Measurements from ENCODE around the gene ACER2.

The ACER2 gene

DNA sequence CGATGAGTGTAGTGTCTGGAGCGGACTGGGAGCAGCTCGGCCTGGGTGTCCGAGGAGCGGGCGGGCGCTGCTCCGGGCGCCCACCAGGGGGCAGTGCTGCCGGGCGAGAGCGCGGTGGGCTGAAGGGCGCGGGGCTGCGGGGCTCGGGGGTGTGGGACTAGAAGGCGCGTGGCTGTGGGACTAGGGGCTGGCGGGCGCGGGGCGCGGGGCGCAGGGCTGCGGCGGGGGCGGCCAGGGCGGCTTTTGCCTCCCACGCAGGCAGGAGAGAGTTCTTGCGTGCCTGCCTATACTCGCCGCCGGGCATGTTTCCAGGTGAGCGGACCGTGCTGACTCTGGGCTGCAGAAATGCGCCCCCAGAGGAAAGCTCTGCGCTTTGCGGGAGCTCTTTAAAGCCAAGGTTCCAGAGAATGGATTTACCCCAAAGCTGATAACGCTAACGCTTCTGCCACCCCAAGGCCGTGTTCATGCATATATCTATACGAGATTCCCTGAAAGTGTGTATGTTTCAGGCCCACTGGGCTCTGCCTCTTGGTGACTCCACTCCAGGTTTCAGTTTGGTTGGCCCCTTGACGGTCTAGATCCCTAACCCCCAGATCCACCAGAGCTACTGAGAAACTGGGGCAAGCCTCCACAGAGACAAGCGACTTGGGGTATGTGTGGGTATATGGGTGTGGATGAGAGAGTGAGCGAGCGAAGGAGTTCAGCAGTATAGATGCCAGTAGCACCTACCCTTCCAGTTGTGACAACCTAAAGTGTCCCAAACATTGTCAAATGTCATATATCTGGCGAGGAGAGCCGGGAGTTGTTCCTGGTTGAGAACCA is 56.2 kb downstream of the ACER2 start (continued):
- TF ChIP-seq, protein P1, sequence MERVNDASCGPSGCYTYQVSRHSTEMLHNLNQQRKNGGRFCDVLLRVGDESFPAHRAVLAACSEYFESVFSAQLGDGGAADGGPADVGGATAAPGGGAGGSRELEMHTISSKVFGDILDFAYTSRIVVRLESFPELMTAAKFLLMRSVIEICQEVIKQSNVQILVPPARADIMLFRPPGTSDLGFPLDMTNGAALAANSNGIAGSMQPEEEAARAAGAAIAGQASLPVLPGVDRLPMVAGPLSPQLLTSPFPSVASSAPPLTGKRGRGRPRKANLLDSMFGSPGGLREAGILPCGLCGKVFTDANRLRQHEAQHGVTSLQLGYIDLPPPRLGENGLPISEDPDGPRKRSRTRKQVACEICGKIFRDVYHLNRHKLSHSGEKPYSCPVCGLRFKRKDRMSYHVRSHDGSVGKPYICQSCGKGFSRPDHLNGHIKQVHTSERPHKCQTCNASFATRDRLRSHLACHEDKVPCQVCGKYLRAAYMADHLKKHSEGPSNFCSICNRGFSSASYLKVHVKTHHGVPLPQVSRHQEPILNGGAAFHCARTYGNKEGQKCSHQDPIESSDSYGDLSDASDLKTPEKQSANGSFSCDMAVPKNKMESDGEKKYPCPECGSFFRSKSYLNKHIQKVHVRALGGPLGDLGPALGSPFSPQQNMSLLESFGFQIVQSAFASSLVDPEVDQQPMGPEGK (tag by site-specific recombination; IDR thresholded peaks at IDR 0.05): 0 out of 2 replicates have a peak, but pooled peaks have one; percentile 30
- TF ChIP-seq ZNF510 (tag by site-specific recombination; IDR thresholded peaks at IDR 0.05; ENCODE audit: insufficient replicate concordance) (no peak), ZNF623 (tag by site-specific recombination; IDR thresholded peaks at IDR 0.05) (no peak), ZNF544 (tag by site-specific recombination; IDR thresholded peaks at IDR 0.05) (no peak), ZNF658 (tag by site-specific recombination; IDR thresholded peaks at IDR 0.05) (no peak), ZNF600 (tag by site-specific recombination; IDR thresholded peaks at IDR 0.05) (no peak), EGR2 (tag by site-specific recombination; IDR thresholded peaks at IDR 0.05; ENCODE audit: low read depth) (0 out of 2 replicates have a peak, but pooled peaks have one; percentile 23), ATF2 (tag by site-specific recombination; IDR thresholded peaks at IDR 0.05; ENCODE audit: low read depth) (no peak), IKZF3 (tag by site-specific recombination; IDR thresholded peaks at IDR 0.05) (no peak), ZNF391 (tag by site-specific recombination; IDR thresholded peaks at IDR 0.05; ENCODE audit: borderline replicate concordance, low read depth) (no peak), ZNF394 (tag by site-specific recombination; IDR thresholded peaks at IDR 0.05; ENCODE audit: borderline replicate concordance) (no peak)

GRCh38 chr9:19465586-19466279 is 56.9 kb downstream of the ACER2 start:
- H3K4me1 ChIP-seq (ENCODE audit: control insufficient read depth, insufficient read depth, low read length): no peaks in the 10 kb centered on the region; the same call in 1 of the 2 replicates
- no peak overlapping the region for H3K27ac ChIP-seq (ENCODE audit: extremely low read depth, low read depth, low read length)
- POLR2A ChIA-PET: interaction anchor here (0.9 to 1.5 kb wide), 2 partner anchors 416 to 457 kb away, joined by 3 to 4 read pairs; partner anchors contain the start of gene RRAGA
- CTCF ChIA-PET: interaction anchor here (0.5 to 3.1 kb wide), 73 partner anchors 9 to 1893 kb away, joined by 3 to 42 read pairs (median 3); partner anchors contain the start of gene RRAGA
- H3K9me3 ChIP-seq (ENCODE audit: control insufficient read depth, insufficient read depth, low read depth, low read length): no peaks in the 10 kb centered on the region
- H3K4me3 ChIP-seq (ENCODE audit: low read depth, low read length): no peak overlapping the region
- H3K36me3 ChIP-seq (ENCODE audit: control insufficient read depth in 2 of 2, insufficient read depth in 1 of 2, low read length in 2 of 2): no peaks in the 10 kb centered on the region
- TF ChIP-seq ZNF311 (tag by site-specific recombination; IDR thresholded peaks at IDR 0.05; ENCODE audit: borderline replicate concordance) (no peak), PRDM4 (tag by site-specific recombination; IDR thresholded peaks at IDR 0.05) (0 out of 2 replicates have a peak, but pooled peaks have one; percentile 28), GLIS2 (tag by site-specific recombination; IDR thresholded peaks at IDR 0.05) (no peak), GLIS1 (tag by site-specific recombination; IDR thresholded peaks at IDR 0.05) (peak; percentile 26; the same call in 1 of the 2 replicates), ZNF843 (tag by site-specific recombination; IDR thresholded peaks at IDR 0.05) (no peak), ZIC2 (tag by site-specific recombination; IDR thresholded peaks at IDR 0.05) (peak; percentile 95), ZNF555 (tag by site-specific recombination; conservative IDR thresholded peaks at IDR 0.05) (no peak), ZNF548 (tag by site-specific recombination; IDR thresholded peaks at IDR 0.05) (no peak), ZNF138 (tag by site-specific recombination; IDR thresholded peaks at IDR 0.05; ENCODE audit: borderline replicate concordance) (no peak), ZBTB8A (tag by site-specific recombination; IDR thresholded peaks at IDR 0.05) (peak; percentile 36; the same call in 1 of the 2 replicates), HOXA7 (CRISPR knock-in tag; IDR thresholded peaks at IDR 0.05; ENCODE audit: borderline replicate concordance) (no peak), ZSCAN30 (tag by site-specific recombination; IDR thresholded peaks at IDR 0.05) (no peak), KLF10 (tag by site-specific recombination; IDR thresholded peaks at IDR 0.05) (no peak), SCRT1 (tag by site-specific recombination; IDR thresholded peaks at IDR 0.05; ENCODE audit: borderline replicate concordance) (no peak), SP3 (tag by site-specific recombination; IDR thresholded peaks at IDR 0.05) (no peak), ZSCAN23 (tag by site-specific recombination; IDR thresholded peaks at IDR 0.05) (no peak), GLI4 (tag by site-specific recombination; IDR thresholded peaks at IDR 0.05) (no peak), ZNF558 (tag by site-specific recombination; IDR thresholded peaks at IDR 0.05) (no peak)

Measured in HEK293 (cell line).